Activated CD8-positive, alpha-beta memory T cell treated with anti-CD3 and anti-CD28 coated beads for 24 hours (primary cell): Measurements from ENCODE around the gene ATF3.

ENCODE experiments used
- DNase-seq: peaks from one replicate; pipeline ENCODE4 v3.0.0-alpha.2; 2020

ATF3 gene

DNA sequence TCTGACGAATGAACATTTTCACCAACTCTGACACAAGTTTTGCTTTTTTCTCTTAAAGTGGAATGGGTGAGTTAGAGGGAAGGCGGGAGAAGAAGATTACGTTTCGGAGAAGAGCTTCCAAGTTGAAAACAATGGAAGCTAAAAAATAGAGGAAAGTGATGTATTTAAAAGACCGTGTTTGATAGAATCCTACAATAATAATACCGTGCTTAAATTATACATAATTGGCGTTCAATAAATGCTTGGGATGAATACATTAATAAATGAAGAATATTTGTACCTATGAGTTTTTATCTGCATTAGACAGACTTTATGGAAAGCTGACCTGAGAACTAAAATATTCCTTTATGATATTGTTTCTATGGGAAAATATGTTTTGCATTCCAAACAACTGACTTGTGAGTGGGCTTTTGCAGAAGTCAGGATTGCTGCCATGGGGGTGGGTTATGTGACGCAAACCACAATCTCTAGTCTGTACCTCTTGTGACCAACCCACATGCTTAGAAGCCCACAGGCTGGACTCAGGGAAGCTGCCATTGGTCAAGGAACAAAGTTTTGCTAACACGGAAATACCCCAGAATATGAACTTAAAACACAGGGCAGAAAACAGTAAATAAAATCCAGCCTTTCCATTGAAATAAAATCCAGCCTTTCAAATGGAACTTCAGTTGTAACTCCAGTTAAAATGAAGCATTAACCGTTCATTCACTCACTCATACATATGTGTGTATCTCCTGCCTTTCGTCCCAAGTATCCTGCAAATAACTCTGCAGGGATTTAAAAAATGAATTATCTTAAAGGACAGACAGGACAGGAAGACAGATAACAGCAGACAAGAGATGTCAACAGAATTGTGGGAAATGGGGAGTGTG, 21.3 kb upstream of the ATF3 start:
- no peak for DNase-seq

GRCh38 chr1:212587888-212588510, 20.6 kb upstream of the ATF3 start:
- DNase-seq: no peak

DNA sequence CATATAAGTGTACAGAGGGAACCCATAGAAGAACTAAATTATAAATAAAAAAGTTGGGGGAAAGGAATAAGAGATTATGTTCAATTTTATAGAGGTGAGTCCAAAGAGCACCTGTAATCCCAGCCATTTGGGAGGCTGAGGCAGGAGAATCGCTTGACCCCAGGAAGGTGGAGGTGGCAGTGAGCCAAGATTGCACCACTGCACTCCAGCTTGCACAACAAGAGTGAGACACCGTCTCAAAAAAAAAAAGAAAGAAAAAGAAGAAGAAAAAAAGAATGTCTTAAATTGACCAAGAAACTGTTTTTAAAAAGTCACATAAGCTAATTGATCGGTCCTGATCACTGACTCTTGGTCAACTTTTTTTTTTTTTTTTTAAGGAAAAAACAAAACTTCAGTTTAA, 19.1 kb upstream of the ATF3 start:
- no peak for DNase-seq

- DNase-seq: no peak
Measured at GRCh38 chr1:212591922-212592321, 16.6 kb upstream of the ATF3 start.

DNA sequence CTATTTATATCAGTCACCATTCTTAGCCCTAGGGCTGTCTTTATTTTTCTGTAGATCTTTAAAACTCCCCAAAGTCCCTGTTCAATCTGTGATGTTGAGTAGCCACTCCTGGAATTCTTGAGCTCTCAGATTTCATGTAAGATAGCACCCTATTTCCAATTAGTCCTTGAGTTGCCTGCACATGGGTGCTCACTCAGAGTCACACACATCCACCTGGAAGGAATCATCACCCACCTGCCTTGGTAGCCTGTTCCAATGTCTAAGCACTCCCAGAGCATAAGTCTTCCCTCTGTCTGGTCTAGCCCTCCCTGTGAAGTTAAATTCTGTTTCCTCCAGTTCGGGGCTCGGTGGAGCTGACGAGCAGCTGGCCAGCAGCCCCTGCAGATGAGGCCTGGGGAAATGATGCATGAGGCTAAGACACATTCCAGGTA, 14.7 kb upstream of the ATF3 start:
- no peak for DNase-seq

DNA sequence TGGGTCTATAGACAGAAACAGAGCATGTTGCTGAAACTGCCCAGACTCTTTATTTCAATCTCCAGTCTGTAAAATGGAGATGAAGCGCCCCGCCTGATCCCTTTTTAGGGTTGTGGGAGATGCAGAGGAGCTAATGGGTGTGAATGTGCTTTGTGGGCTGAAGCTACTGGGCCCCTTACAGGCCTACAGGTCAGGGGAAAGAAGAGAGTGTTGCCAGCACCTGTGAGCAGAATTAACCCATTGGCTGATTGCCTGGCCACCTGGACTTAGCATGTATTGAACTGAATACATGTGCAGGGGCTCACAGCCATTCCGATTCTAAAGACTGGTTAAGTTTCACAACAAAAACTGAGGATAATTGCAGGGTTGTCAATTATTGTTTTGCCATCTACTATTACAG, 13.9 kb upstream of the ATF3 start:
- DNase-seq: no peak

GRCh38 chr1:212595229-212595628, 13.3 kb upstream of the ATF3 start:
- DNase-seq: no peak

- DNase-seq: peak; percentile 68
Measured at GRCh38 chr1:212595787-212596714, 12.5 kb upstream of the ATF3 start.

DNA sequence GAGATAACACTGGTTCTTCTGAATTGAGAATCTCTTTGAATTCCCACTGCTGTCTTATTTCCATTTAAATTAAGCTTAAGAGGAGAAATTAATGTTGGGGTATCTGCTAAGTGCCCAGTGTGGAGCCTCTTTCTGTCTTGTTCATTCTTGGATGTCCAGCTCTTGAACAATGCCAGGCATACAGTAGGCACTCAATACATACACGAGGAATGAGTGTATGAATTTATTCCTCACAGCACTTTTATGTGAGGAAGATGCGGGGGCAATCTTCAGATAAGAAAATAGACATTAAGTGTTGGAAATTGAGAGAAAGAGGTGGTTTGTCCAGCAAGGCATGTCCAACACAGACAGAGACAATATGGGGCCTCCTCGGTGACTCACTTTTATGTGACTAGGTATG, 11.8 kb upstream of the ATF3 start:
- DNase-seq: no peak

DNA sequence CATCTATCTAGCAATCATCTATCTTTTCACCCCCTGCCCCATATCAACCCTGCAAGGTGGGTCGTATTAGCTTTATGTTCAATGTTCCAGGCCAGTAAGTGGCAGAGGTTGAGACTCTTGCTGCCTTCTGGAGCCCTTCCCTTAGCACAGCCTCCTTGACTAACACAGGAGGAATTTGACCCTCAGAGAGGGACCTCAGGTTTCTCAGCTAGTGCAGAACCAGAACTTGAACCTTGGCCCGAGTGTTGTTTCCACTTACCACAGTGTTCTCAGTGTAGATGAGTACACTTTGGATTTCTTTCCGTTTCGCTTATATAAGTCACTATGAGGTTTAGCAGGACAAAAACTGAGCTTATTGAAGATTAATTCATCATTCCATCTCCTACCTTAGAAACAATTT, 11.1 kb upstream of the ATF3 start:
- DNase-seq: no peak

GRCh38 chr1:212600071-212600915, 8.3 kb upstream of the ATF3 start:
- no peak for DNase-seq

GRCh38 chr1:212600980-212601379, 7.6 kb upstream of the ATF3 start:
- no peak for DNase-seq

GRCh38 chr1:212601524-212601923, 7.0 kb upstream of the ATF3 start:
- no peak for DNase-seq

GRCh38 chr1:212605441-212606394, 2.8 kb upstream of the ATF3 start:
- no peak for DNase-seq

DNA sequence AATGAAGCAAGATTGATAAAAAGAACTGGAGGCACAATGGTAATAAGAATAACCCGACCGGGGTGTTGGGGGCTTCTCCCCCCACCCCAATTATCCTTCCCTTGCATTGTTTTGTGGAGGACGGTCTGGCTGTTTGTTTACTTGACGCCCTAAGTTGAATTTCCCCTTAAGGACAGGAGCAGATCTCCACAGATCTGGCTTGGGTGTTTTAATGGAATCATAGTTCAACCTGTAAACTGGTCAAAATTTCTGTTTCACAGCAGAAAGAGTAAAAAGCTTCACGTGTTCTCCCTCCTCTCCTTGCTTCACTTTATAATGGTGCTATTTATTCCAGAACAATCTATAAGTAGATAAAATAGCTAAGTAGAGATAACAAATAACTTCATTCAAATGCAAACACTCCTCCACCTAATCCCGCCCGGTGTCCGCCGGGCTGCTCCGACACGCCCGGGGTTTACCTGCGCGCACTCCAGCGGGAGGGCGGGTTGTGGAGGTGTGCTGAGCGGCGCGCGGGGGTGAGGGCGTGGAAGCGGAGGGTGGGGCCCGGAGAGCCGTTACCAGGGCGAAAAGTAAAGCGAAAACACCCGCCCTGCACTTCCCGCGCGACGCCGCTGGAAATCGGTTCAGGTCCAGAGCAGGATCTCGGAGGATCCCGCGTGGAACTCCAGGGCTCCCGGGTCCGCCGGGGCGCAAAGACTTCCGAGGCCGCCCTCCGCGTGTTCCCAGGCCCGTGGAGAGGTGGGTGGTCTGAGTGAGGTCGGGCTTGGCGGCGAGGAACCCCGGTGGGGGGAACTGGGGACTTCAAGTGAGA, 2.0 kb upstream of the ATF3 start:
- DNase-seq: peak; percentile 74

- peak; percentile 73 for DNase-seq
Measured at GRCh38 chr1:212607206-212607912, 1.2 kb upstream of the ATF3 start.

DNA sequence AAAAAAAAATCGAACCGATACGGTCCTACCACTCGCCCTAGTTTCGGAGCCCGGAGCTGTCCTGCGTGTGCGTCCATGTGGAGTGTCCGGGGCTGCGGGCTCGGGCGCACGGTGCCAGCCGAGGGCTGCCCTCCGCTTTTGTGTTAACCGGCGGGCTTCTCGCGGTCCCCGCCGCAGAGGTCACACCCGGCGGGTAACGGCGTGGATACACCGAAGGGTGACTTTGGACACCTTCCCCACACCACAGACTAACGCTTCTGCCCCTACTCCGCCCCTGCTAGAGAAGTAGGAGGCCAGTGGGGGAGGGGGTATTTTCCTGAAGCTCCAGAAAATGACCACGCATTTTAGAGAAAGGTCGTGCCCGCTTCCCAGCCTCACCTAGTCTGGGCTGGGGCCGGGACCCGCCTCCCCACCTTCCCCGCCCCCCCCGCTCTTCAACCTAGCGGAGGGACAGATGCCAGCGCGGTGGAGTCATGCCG, 609 bp upstream of the ATF3 start:
- no peak for DNase-seq

GRCh38 chr1:212608959-212609700, 569 bp downstream of the ATF3 start:
- DNase-seq: peak; percentile 78
